Prostate gland (tissue), 2 donors: ENCODE results near the gene POP7.

Experiments
- POLR2A ChIP-seq: fragments of 450-650 bp; IDR thresholded peaks from one replicate; pipeline ENCODE4 v1.6.1; 2016; ENCODE audit warnings: antibody characterized with exemption, mild to moderate bottlenecking
- POLR2AphosphoS5 ChIP-seq: sonication (generic); formaldehyde crosslinking; IDR thresholded peaks from one replicate; pipeline ENCODE4 v1.6.1; 2017; ENCODE audit warnings: antibody characterized with exemption
- TF ChIP-seq, protein P1 (sequence below), 4 experiments: fragments of 200-600 bp in 2 of 4; fragments of 450-650 bp in 2 of 4; sonication (generic) in 2 of 4; IDR thresholded peaks; 1 replicate in 3 of 4; 2 replicates in 1 of 4; pipeline ENCODE4 v1.5.1; 2016 to 2019; ENCODE audit warnings: antibody characterized with exemption in 4 of 4, mild to moderate bottlenecking in 2 of 4, moderate library complexity in 2 of 4

DNA sequence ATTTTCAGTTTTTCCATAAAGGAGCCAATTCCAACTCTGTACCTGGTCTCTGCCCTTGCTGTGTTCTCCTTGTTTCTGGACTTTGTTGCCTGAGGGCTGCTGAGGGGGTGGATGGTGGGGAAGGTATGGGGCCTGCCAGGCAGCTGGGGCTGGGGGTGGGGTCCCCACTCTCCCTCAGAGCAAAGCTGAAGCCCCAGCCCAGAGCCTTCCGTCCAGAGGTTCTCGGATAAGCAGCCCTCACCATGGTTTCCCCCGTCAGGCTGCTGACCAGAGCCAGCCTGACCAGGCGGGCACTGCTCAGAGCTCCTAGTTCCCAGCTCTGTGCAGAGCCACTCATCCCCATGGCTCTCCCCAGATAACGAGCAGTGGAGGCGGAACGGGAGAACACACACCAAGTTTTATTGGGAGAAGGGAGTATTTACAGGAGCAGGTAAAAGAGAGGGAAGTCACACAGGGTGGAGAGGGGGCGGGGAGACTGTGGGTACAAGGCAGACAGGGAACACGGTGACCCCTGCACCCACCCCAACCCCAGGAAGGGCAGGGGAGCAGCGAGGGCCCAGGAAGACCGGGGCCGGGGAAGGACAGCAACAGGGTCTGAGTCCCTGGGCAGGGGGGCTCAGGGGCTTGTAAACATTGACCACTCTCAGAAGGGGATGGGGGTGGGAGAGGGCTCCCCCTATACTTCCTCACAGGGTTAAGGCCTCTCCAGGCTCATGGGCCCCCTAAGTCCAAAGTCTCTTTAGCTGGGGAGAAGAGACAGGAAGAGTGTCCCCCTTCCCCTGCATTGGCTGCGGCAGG is 26.6 kb upstream of the POP7 start:
- TF ChIP-seq POLR2A, result no peak
- TF ChIP-seq, protein P1, sequence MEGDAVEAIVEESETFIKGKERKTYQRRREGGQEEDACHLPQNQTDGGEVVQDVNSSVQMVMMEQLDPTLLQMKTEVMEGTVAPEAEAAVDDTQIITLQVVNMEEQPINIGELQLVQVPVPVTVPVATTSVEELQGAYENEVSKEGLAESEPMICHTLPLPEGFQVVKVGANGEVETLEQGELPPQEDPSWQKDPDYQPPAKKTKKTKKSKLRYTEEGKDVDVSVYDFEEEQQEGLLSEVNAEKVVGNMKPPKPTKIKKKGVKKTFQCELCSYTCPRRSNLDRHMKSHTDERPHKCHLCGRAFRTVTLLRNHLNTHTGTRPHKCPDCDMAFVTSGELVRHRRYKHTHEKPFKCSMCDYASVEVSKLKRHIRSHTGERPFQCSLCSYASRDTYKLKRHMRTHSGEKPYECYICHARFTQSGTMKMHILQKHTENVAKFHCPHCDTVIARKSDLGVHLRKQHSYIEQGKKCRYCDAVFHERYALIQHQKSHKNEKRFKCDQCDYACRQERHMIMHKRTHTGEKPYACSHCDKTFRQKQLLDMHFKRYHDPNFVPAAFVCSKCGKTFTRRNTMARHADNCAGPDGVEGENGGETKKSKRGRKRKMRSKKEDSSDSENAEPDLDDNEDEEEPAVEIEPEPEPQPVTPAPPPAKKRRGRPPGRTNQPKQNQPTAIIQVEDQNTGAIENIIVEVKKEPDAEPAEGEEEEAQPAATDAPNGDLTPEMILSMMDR (IDR thresholded peaks at IDR 0.05), result no peak
- peak; percentile 88 for TF ChIP-seq POLR2AphosphoS5
